HG02588 (cell line): Measurements from ENCODE around the gene IGSF21.

ENCODE experiments used
- ATAC-seq: cut with Tn5 transposase; IDR thresholded peaks from one replicate; pipeline ENCODE4 v1.9.1; 2021; ENCODE audit warnings: mild to moderate bottlenecking, moderate library complexity; ENCODE audit not compliant: unreplicated experiment

IGSF21 gene

DNA sequence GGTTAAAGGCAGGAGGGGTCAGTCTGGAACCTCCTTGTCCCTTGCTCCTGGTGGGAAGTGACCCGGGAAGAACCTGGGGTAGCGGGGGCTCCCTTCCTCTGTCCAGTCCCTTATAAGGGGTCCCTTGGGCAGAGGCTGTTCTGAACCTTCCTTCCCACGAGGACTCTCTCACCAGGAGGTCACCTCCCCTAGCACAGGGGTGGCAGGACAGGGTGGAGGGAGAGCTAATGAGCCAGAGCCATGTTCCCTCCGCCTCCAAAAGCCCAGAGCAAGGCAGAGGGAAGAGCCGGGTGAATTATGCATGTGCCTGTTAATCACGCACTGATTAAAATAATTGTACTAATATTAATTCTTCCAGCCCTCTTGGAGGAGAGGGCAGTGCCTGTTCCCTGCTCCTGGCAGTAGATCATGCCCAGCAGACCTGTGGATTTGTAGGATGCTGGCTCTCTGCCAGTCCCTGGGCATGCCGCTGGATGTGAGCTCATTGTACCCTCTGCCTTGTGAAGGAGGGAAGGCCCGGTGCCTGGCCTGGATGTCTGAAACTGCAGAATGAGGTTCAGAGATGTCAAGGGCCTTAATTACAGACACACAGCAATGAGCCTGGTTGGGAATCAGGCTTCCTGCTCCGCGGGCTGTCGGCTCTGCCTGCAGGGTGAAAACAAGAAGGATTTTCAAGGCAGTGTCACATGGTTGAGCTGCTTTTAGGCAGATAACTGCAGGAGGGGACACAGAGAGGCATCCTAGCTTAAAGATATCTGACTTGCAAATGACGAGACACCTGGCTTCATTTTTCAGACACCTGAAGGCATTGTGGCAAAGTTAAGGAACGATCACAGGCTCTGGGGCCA, 68.2 kb downstream of the IGSF21 start:
- no peak for ATAC-seq

DNA sequence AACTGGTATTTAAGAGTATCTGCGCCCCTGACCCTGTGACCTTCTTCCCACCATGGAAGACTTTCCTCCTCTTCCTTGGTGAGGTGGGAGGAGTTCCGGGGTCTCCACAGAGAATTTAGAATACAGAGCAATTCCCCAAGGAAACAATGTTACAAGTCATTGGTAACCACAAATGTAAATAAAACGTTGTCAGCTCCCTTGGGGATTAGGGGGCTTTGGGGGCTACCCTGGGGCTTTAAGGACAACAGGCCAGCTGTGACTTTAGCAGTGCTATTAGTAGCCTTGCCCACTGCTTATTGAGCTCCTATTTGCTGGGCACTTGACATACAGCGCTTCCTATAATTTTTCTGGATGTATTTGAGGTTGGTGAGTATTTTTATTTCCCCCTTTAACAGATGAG, 69.0 kb downstream of the IGSF21 start:
- ATAC-seq, result no peak

DNA sequence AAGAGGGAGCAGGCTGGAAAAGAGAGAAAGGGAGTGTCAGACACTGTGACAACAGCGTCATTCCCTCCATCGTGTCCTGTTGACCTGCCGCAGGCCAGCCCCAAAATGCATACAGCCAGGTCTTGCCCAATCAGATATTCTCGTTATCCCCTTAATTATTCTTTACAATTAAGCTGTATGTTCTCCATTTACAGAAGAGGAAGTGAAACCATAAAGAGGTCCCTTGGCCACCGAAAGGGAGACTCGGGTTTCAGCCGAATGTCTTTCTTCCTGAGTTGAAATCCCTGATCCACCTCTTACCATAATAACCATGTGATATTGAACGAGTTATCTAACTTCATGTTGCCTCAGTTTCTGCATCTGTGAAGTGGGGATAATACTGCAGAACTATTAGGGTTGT, 70.5 kb downstream of the IGSF21 start:
- no peak for ATAC-seq

DNA sequence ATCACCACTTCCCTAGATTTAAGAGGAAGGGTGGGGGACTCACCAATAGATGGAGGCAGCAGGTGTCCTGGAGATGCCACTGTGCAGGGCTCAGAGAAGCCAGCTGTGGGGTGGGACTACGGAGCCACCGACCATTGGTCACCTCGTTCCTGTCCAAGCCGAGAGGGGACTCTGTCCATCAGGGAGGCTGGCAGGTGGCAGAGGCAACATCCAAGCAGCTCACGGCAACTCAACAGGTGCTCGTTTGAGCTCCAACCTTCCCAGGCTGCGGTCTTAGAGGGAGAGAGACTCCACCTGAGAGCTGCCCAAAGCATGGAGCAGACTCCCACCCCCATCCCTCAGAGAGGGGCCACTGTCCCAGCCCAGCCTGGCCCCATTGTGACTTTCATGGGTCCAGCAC, 71.4 kb downstream of the IGSF21 start:
- no peak for ATAC-seq

DNA sequence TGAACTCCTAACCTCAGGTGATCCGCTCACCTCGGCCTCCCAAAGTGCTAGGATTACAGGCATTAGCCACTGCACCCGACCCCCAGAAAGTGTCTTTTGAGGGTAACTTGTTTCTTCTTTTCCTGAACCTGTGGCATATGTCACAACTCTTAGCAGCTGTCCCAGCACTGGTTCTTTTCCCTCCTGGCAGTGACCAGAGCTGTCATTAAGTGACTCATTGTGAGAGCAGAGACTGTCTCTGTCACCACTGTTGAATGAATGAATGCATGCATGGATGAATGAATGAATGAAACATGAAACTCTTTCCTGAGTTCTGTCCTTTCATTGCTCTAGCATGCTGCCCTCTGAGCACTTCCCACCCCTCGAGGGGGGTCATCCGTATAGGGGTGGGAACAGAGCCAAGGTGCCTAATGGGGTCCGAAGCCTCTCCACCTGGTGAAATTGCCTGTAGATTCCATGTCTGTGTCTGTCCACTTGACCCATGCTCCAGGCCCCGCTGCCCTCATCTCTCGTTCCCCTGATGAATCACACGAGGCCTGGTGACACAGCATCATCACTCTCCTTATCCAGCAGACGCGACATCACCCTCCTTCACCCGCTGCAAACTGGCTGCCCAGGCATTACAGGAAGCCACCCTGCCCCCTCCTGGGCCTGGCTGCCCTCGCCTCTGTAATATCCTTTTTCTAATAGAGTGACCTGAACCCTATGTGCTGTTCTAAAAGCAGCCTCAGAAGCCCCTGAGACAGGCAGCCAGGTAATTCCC, 75.0 kb downstream of the IGSF21 start:
- ATAC-seq, result no peak

DNA sequence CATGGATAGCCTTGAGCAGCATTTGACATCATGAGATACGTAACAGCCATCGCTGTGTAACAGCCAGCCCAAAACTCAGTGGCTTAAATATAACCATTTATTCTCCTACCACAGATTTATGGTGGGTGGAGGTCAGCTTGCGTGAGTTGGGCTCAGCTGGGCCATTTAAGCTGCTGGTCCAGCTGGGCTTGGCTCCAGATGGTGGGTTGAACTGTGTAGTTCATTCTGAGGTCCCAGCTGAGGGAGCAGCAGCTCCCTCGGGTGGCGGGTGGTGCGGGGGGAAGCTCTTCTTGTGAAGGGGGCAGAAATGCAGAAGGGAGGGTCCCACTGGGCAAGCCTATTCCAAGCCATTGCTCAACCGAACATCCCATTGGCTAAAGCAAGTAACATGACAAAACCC, 75.9 kb downstream of the IGSF21 start:
- no peak for ATAC-seq

DNA sequence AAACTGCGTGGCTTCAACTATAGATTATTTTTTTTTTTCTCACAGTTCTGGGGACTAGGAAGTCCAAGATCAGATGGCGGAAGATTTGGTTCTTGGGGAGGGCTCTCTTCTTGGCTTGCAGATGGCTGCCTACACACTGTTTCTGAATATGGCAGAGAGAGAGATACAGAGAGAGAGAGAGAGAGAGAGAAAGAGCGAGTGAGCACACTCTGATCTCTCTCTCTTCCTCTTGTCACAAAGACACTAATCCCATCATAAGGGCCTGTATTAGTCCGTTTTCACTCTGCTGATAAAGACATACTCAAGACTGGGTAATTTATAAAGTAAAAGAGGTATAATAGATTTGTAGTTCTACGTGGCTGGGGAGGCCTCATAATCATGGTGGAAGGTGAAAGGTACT, 79.5 kb downstream of the IGSF21 start:
- ATAC-seq, result no peak

DNA sequence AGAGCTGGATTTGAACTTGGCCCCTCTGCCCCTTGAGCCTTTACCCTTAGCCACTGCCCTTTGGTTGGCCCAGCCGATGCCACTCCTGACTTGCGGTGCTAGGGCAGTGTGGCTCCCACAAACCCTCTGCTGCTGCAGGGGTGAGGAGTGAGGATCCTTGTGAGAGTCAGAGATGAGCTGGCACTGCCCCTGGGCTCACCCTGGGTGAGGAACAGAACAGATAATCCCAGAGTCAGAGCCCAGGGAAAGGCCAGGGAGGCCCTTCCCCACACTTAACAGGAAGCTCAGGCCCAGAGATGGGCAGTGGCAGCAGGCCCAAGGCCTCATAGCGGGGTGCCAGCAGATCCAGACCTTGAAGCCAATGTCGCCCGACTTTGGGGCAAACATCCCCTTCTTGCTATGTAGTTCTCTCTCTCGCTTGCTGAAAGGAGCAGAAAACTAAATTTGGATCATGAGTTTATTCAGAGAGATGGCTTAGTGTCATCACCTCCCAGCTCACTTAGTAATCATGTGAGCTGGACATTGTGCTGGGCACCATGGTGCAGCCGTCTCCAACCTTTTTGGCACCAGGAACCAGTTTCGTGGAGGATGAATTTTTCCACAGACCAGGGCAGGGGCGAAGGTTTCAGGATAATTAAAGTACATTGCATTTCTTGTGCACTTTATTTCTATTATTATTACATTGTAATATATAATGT, 81.4 kb downstream of the IGSF21 start:
- ATAC-seq, result no peak

DNA sequence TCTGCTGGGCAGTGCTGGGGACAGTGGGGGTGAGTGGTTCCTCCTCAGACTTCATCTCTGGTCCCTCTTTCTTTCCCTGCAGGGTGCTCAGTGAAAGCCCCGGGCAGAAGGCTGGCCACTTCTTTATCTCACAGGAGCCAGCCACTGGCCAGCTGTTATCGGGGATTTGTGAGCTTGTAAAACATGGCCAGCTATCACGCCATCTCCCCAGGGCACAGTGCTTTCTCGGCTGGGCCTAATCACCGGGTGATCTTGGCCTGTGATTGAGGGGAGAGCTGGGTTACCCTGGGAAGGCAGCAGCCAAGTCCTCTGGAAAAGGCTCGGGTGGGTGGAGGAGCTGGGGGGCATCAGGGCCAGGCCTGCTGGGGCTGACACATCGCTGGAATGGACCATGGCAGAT, 83.0 kb downstream of the IGSF21 start:
- ATAC-seq, result no peak

DNA sequence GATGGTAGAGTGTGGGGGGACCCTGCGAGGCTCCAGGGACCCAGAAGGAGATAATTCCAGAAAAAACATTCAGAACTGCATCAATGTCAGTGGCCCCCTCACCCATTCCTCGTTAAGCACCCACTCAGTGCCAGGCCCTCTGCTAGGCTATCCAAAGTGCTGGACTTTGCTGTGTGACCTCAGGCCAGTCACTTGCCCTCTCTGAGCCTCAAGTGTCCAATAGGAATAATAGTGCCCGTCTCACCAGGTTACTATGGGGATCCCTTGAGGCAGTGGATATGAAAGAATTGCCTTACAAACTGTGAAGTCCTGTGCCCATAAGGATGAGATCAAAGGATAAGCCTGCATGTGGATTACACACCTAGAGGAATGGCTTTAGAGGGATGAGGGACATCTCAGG, 83.4 kb downstream of the IGSF21 start:
- no peak for ATAC-seq

DNA sequence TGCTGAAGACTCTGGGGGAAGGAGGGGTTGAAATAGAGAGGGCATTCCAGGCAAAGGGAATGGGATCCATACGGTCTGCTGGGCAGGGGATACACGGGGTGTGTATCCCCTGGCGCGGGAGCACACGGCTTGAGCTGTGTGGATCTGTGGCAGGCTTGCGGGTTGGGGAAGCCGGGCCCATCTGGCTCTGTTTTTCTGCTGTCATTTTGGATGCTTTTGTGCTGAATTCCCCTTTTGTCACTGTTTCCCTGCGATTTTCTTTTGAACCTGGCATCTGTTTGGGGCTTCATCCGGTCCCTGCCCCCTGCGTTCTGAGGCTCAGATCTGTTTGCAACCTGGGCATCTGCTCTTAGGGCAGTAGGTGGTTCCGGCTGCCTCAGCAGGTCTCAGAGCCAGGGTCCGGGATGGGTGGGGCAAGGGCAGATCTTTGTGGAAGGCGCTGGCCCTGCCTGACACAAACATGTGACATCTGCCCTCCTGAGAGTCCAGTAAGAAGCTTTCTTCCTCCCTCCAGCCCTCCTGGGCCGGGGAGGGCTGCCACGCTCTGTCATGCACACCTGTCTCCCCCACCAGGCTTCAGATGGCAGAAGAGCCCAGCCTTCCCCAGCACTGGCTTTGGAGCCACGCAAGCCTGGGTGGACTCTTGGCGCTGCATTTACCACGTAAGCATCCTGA, 84.0 kb downstream of the IGSF21 start:
- ATAC-seq, result no peak

DNA sequence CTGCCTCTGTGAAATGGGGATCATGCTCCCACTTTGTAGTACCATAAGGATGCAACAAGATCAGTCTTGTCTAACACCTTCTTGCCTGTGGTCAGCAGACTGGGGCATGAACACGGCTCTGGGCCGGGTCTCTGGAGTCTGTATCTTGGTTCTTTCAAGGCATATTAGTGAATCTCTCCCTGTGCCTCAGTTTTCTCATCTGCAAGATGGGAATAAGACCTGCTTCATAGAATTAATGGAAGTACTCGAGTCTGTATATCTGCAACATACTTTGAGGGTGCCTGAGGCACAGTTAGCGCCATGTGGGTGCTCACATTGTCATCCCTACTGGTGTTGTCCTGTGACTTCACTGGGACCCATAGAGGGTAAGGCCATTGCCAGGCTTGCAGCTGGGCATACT, 84.6 kb downstream of the IGSF21 start:
- ATAC-seq, result no peak

DNA sequence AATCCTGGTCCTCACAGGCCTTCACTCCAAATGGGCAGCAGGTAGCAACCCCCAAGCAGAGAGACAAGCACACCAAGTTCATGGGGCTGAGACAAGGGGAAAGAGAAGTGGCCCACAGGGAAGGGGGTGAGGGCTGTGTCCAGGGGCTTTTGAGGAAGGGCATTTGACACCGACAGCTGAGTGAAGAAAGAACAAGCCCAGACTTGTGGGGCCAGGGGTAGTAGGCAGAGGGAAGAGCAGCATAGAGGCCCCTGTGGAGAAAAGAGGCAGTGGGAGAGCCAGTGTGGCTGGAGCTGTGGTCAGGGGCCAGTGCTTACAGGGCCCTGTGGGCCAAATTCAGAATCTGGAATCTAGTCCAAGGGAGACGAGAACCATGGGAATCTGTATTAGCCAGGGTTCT, 85.4 kb downstream of the IGSF21 start:
- ATAC-seq, result no peak

DNA sequence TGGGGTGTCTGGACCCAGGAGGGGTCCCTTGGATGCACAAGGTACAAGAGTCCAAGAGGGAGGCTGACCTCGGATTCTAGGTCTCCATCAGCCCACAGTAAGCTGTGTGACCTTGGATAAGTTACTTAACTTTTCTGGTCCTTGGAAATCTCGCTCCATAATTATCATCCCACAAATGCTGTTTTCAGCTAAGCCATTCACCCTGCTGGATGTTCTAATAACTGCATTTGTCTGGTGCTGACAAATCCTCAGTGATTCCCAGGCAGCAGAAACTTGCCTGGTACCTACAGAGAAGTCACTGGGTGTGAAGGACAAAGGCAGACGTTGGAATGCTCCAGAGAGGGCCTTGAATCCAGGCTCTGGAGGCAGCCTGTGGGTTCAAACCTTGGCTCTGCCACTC, 89.7 kb downstream of the IGSF21 start:
- no peak for ATAC-seq

DNA sequence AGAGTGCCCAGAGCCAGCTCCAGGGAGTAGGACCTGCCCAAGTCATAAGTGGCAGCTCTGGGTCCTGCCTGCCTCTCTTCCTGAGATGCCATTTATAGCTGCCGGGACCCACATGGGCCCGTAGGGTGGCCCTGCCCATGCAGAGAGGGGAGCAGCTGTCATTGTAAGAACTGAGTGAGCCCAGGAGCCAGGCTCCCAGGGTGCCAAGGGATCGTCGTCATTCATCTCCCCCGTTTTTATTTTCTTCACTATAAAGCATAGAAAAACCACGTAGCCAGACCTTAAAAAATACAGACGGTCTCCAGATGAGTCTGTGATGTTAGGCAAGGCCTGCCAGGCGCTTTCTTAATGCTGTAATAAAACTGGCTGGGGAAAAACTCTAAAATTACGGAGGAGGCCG, 90.7 kb downstream of the IGSF21 start:
- no peak for ATAC-seq

DNA sequence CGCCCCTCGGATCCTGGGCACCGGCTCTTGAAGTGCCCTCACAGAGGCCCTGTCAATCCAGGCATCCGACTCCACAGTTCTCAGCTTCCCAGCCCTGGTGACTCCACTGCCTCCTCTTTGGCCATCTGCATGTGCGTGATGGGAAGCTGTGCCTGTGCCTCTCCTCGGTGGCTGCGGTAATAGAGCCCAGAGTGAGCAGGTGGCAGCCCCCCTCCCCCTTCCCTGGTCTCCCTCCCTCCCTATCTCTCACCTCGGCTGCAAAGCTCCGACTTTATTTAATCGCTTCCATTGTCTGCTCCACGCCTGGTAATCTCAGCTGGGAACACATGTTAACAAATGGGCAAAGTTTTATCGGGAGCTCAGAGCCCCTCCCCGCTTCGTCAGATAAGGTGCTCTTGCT, 91.9 kb downstream of the IGSF21 start:
- ATAC-seq, result no peak

DNA sequence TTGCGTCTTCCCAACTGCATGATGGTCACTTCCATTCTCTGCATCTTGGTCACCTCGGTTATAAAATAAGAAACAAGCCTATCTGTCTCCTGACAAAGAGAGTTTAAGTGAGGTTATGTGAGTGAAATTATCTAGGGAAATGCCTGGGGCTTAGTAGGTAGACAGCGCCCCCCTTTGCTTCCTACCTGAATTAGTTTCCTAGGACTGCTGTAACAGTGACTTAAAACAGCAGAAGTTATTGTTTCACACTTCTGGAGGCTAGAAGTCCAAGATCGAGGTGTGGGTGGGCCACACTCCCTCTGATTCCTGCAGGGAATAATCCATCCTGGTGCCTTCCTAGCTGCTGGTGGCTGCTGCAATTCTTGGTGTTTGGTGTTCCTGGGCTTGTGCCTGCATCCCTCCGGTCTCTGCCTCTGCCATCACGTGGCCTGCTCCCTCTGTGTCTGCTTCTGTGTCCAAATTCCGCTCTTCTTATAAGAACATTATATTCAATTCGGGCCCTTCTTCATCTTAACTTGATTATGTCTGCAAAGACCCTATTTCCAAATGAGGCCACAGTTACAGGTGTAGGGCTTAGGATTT, 92.6 kb downstream of the IGSF21 start:
- no peak for ATAC-seq

DNA sequence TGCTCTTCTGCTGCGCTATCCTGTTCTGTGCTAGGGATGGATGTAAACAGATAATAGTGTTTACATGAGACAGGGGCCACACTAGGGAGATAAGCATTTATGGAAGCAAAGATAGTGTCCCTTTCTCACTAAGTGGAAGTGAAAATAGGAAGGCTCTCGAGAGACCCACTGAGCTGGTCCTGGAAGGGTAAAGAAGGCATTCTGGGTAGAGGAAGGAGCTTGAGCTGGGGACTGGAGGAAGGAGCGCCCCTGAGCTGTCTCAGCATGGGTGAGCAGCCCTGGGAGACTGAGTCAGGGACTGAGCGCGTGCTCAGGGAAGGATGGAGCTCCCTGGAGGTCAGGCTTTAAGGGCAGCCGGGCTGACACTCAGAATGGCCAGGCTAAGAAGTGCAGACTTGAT, 93.3 kb downstream of the IGSF21 start:
- no peak for ATAC-seq

DNA sequence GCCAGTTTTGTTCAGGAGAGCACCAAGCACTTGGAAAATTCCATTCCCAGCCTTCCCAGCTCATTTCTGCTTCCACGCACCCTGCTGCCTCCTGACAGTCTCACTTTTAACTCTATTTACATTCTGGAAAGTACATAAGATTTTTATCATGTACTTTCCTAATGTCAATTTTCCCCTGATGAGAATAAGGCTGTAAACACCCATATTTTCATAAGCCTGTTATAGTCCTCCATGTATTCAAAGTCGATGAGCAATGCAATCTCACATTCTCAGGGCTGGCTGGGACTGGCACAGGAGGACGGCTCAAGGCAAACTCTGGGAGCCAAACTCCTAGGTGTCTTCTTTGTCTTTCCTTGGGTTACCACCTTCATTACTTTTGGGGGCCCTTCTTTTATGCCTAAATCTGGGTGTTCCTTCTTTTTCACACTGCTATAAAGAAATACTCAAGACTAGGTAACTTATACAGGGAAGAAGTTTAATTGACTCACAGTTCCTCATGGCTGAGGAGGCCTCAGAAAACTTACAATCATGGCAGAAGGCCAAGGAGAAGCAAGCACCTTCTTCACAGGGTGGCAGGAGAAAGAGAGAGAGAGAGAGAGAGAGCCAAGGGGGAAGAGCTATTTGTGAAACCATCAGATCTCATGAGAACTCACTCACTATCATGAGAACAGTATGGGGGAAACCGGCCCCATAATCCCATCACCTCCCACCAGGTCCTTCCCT, 94.6 kb downstream of the IGSF21 start:
- ATAC-seq, result no peak

DNA sequence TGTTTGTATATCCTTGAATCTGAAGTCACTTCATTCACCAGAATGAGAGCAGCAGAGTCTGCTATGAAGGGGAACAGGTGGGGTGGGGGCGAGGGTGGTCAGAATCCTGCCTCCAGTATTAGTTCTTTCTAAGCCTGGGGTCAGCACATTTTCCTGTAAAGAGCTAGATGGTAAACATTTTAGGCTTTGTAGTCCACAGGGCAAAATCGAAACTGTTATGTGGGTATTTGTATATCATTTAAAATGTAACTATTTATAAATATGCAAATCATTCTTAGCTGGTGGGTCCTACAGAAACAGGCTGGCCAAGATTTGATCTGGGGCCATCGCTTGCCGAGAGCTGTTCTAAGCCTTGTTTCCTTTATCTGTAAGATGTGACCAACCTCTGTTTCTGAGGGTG, 96.0 kb downstream of the IGSF21 start:
- no peak for ATAC-seq
